HepG2 (cell line): ENCODE results near the gene RAPGEFL1. TPM values are rescaled to one million over a fixed set of nuclear protein-coding genes. Genes with fewer than 3 reads are reported as not detected.
A peak's percentile ranks its signal among the peaks of the same experiment; 100 is the strongest.

ENCODE experiments used
- CEBPZ ChIP-seq: IDR thresholded peaks from 2 replicates; pipeline ENCODE4 v1.6.1; 2012; ENCODE audit warnings: low read length, improper control_type of control experiment
- DR1 ChIP-seq: sonication (generic); formaldehyde crosslinking; IDR thresholded peaks from 2 replicates; pipeline ENCODE4 v1.8.0; 2021; ENCODE audit warnings: mild to moderate bottlenecking, missing genetic modification reagents, inconsistent platforms
- HNRNPH1 ChIP-seq: fragments of 200-400 bp; formaldehyde crosslinking; optimal IDR thresholded peaks from 2 replicates; pipeline ENCODE3; 2017; ENCODE audit warnings: mild to moderate bottlenecking, low read depth, low read length
- IKZF5 ChIP-seq: IDR thresholded peaks from 2 replicates; pipeline ENCODE4 v1.6.1; 2018; ENCODE audit warnings: missing genetic modification reagents, mild to moderate bottlenecking, missing compliant biosample characterization
- NONO ChIP-seq, 2 experiments: fragments of 450-650 bp in 1 of 2; sonication (generic) in 1 of 2; formaldehyde crosslinking in 1 of 2; IDR thresholded peaks in 1 of 2; conservative IDR thresholded peaks in 1 of 2; 2 replicates each; pipeline versions ENCODE4 v1.6.1 to v1.8.0; 2017 to 2022; ENCODE audit warnings: mild to moderate bottlenecking in 1 of 2, missing genetic modification reagents in 1 of 2, moderate library complexity in 1 of 2
- PRDM15 ChIP-seq: sonication (generic); formaldehyde crosslinking; IDR thresholded peaks from 2 replicates; pipeline ENCODE4 v1.4.0; 2020; ENCODE audit warnings: missing genetic modification reagents
- RXRB ChIP-seq: IDR thresholded peaks from 2 replicates; pipeline ENCODE4 v1.6.1; 2016; ENCODE audit warnings: borderline replicate concordance, missing genetic modification reagents, missing compliant biosample characterization
- SALL1 ChIP-seq: sonication (generic); formaldehyde crosslinking; IDR thresholded peaks from 2 replicates; pipeline ENCODE4 v1.8.0; 2022; ENCODE audit warnings: mild to moderate bottlenecking, missing genetic modification reagents
- TRIM24 ChIP-seq: sonication (generic); formaldehyde crosslinking; IDR thresholded peaks from 2 replicates; pipeline ENCODE4 v1.8.0; 2022; ENCODE audit warnings: mild to moderate bottlenecking, missing genetic modification reagents
- ZHX2 ChIP-seq, 2 experiments: sonication (generic) in 1 of 2; formaldehyde crosslinking in 1 of 2; IDR thresholded peaks; 2 replicates each; pipeline versions ENCODE4 v1.6.1 to v1.9.0; 2014 to 2022; ENCODE audit warnings: antibody characterized with exemption in 1 of 2, borderline replicate concordance in 1 of 2, inconsistent platforms in 1 of 2, low read depth in 1 of 2, missing genetic modification reagents in 1 of 2
- ZNF230 ChIP-seq: sonication (generic); formaldehyde crosslinking; IDR thresholded peaks from 2 replicates; pipeline ENCODE4 v1.4.0; 2020; ENCODE audit warnings: mild to moderate bottlenecking, missing genetic modification reagents
- ZNF253 ChIP-seq: sonication (generic); formaldehyde crosslinking; IDR thresholded peaks from 2 replicates; pipeline ENCODE4 v1.8.0; 2022; ENCODE audit warnings: mild to moderate bottlenecking, missing genetic modification reagents, borderline replicate concordance
- ZNF292 ChIP-seq: sonication (generic); formaldehyde crosslinking; IDR thresholded peaks from 2 replicates; pipeline ENCODE4 v1.8.1; 2022; ENCODE audit warnings: mild to moderate bottlenecking, low read depth, missing genetic modification reagents, borderline replicate concordance
- polyA plus RNA-seq, 8 experiments: library from polyadenylated mRNA; depleted of rRNA in 3 of 8; stranded (reverse) in 7 of 8; unstranded in 1 of 8; fragments of >200 nt; fragmentation: Illumina TruSeq in 4 of 8; extraction: Trizol in 4 of 8; gene quantifications; 2 replicates each; pipeline versions ENCODE4 v1.2.1 to v1.2.3, GENCODE V29; 2011 to 2016; ENCODE audit warnings: low read depth in 4 of 8, missing spikeins in 1 of 8, mixed read lengths in 1 of 8; ENCODE audit not compliant: insufficient read depth in 1 of 8
- total RNA-seq, 5 experiments: library from RNA; depleted of rRNA; stranded (reverse); fragments of >200 nt; fragmentation: Illumina TruSeq; extraction: Trizol; gene quantifications; 2 replicates each; pipeline ENCODE4 v1.2.3, GENCODE V29; 2016; ENCODE audit warnings: low read depth in 1 of 5

Gene RAPGEFL1
- total and polyA plus RNA-seq, 2 of the 13 experiments (the other 11 are each of a cell fraction or from before 2014, with no cell fraction given): 4.5 to 7.8 TPM

- TF ChIP-seq PRDM15 (no peak), NONO (IDR thresholded peaks at IDR 0.05) (no peak), NONO (CRISPR knock-in tag; conservative IDR thresholded peaks at IDR 0.05) (no peak), ZHX2 (IDR thresholded peaks at IDR 0.05; ENCODE audit: low read depth) (no peak), ZHX2 (CRISPR knock-in tag; IDR thresholded peaks at IDR 0.05; ENCODE audit: borderline replicate concordance) (no peak), ZNF230 (CRISPR knock-in tag) (peak; percentile 13; the same call in 1 of the 2 replicates), CEBPZ (no peak), ZNF292 (no peak), HNRNPH1 (no peak), DR1 (no peak), IKZF5 (CRISPR knock-in tag) (peak; percentile 58; the same call in 1 of the 2 replicates), TRIM24 (CRISPR knock-in tag) (no peak), ZNF253 (no peak), SALL1 (CRISPR knock-in tag) (peak; percentile 10), RXRB (CRISPR knock-in tag) (peak; percentile 57)
These were observed 37.7 kb upstream of the RAPGEFL1 start (continued) for GRCh38 chr17:40139566-40140058.
